ENCODE results near the gene MAP2K2.

GRCh38 chr19:4069331-4069959, 54.5 kb downstream of the MAP2K2 start:
- TF ChIP-seq CTCF (IDR thresholded peaks at IDR 0.05): no peak
- no peak for TF ChIP-seq POLR2A (IDR thresholded peaks at IDR 0.05)
- TF ChIP-seq POLR2AphosphoS5 (IDR thresholded peaks at IDR 0.05): no peak
